ENCODE results near the gene ATP6V1G1. TPM values are rescaled to one million over a fixed set of nuclear protein-coding genes. Genes with fewer than 3 reads are reported as not detected.

The ATP6V1G1 gene
- total RNA-seq, 1 experiment from 2014 or later, result 113 TPM

DNA sequence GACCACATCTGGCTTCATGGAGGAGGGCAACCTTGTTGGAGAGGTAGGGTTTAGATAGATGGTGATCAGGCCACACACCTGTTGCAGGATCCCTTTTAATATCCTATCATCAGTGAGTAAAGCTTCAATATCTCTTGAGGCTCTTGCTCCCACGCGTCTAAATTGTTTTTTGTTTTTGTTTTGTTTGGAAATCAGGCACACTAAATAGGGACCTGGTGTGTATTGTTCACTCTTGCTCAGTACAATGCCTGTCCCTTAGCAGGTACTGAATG is 20.9 kb downstream of the ATP6V1G1 start:
- Histone ChIP-seq H4K20me1 (ENCODE audit: insufficient read depth, low read depth, low read length) (no peaks in the 10 kb centered on the region), H3K4me1 (ENCODE audit: low read length) (peaks cover 28% of the 10 kb centered on the region), H3K9ac (ENCODE audit: low read length) (no peak overlapping the region), H3K79me2 (ENCODE audit: low read length) (peaks cover 20% of the 10 kb centered on the region), H3K27me3 (ENCODE audit: low read length) (no peaks in the 10 kb centered on the region), H3K36me3 (ENCODE audit: insufficient read depth, low read length) (no peaks in the 10 kb centered on the region), H2AFZ (ENCODE audit: low read length) (no peak overlapping the region), H3K9me3 (ENCODE audit: low read length) (no peaks in the 10 kb centered on the region), H3K4me2 (ENCODE audit: low read depth, low read length, poor library complexity, severe bottlenecking) (no peak overlapping the region), H3K4me3 (ENCODE audit: low read length) (no peak overlapping the region), H3K27ac (ENCODE audit: low read length) (no peak overlapping the region), H3K9me2 (replicated peaks; ENCODE audit: insufficient read depth, low read length) (no peaks in the 10 kb centered on the region)
- DNase-seq, result no peak

GRCh38 chr9:114611516-114612271 is 24.1 kb downstream of the ATP6V1G1 start:
- Histone ChIP-seq H3K9ac (ENCODE audit: low read length) (peak overlapping the region; percentile 98), H3K79me2 (ENCODE audit: low read length) (peaks cover 38% of the 10 kb centered on the region), H3K27ac (ENCODE audit: low read length) (peak overlapping the region; percentile 61), H3K4me3 (ENCODE audit: low read length) (peak overlapping the region; percentile 99), H2AFZ (ENCODE audit: low read length) (0 out of 2 replicates have a peak overlapping the region, but pooled peaks have one; percentile 74), H3K4me1 (ENCODE audit: low read length) (peaks cover 44% of the 10 kb centered on the region), H3K27me3 (ENCODE audit: low read length) (no peaks in the 10 kb centered on the region), H3K9me2 (replicated peaks; ENCODE audit: insufficient read depth, low read length) (no peaks in the 10 kb centered on the region), H4K20me1 (ENCODE audit: insufficient read depth, low read depth, low read length) (no peaks in the 10 kb centered on the region), H3K4me2 (ENCODE audit: low read depth, low read length, poor library complexity, severe bottlenecking) (peak overlapping the region; percentile 95), H3K36me3 (ENCODE audit: insufficient read depth, low read length) (no peaks in the 10 kb centered on the region), H3K9me3 (ENCODE audit: low read length) (no peaks in the 10 kb centered on the region)
- peak; percentile 77 for DNase-seq

GRCh38 chr9:114612272-114612923 is 24.8 kb downstream of the ATP6V1G1 start:
- no peak for DNase-seq
- H3K9ac ChIP-seq (ENCODE audit: low read length), result peak overlapping the region; percentile 98
- peak overlapping the region; percentile 95 for H3K4me2 ChIP-seq (ENCODE audit: low read depth, low read length, poor library complexity, severe bottlenecking)
- H3K36me3 ChIP-seq (ENCODE audit: insufficient read depth, low read length), result no peaks in the 10 kb centered on the region
- no peak overlapping the region for H2AFZ ChIP-seq (ENCODE audit: low read length)
- peak overlapping the region; percentile 61 for H3K27ac ChIP-seq (ENCODE audit: low read length)
- H3K79me2 ChIP-seq (ENCODE audit: low read length), result peaks cover 38% of the 10 kb centered on the region
- peak overlapping the region; percentile 99 for H3K4me3 ChIP-seq (ENCODE audit: low read length)
- peaks cover 51% of the 10 kb centered on the region for H3K4me1 ChIP-seq (ENCODE audit: low read length)
- H3K9me3 ChIP-seq (ENCODE audit: low read length), result no peaks in the 10 kb centered on the region
- no peaks in the 10 kb centered on the region for H3K9me2 ChIP-seq (replicated peaks; ENCODE audit: insufficient read depth, low read length)
- H4K20me1 ChIP-seq (ENCODE audit: insufficient read depth, low read depth, low read length), result no peaks in the 10 kb centered on the region
- H3K27me3 ChIP-seq (ENCODE audit: low read length), result no peaks in the 10 kb centered on the region

- Histone ChIP-seq H3K36me3 (ENCODE audit: insufficient read depth, low read length) (0 out of 2 replicates have a peak, but pooled peaks cover 2% of the 10 kb centered on the region), H3K4me2 (ENCODE audit: low read depth, low read length, poor library complexity, severe bottlenecking) (peak overlapping the region; percentile 95), H3K79me2 (ENCODE audit: low read length) (peaks cover 45% of the 10 kb centered on the region), H3K27ac (ENCODE audit: low read length) (peak overlapping the region; percentile 61), H3K4me3 (ENCODE audit: low read length) (peak overlapping the region; percentile 99), H3K9me3 (ENCODE audit: low read length) (no peaks in the 10 kb centered on the region), H4K20me1 (ENCODE audit: insufficient read depth, low read depth, low read length) (no peaks in the 10 kb centered on the region), H3K9me2 (replicated peaks; ENCODE audit: insufficient read depth, low read length) (no peaks in the 10 kb centered on the region), H3K9ac (ENCODE audit: low read length) (peak overlapping the region; percentile 98), H3K4me1 (ENCODE audit: low read length) (peaks cover 55% of the 10 kb centered on the region), H3K27me3 (ENCODE audit: low read length) (no peaks in the 10 kb centered on the region), H2AFZ (ENCODE audit: low read length) (no peak overlapping the region)
- DNase-seq, result no peak
These were observed 25.5 kb downstream of the ATP6V1G1 start for GRCh38 chr9:114613087-114613486.

GRCh38 chr9:114613919-114614318 is 26.4 kb downstream of the ATP6V1G1 start:
- peaks cover 9% of the 10 kb centered on the region; the same call in 1 of the 2 replicates for H3K36me3 ChIP-seq (ENCODE audit: insufficient read depth, low read length)
- H2AFZ ChIP-seq (ENCODE audit: low read length), result no peak overlapping the region
- H3K4me2 ChIP-seq (ENCODE audit: low read depth, low read length, poor library complexity, severe bottlenecking), result peak overlapping the region; percentile 95
- peak overlapping the region; percentile 98; the same call in 1 of the 2 replicates for H3K9ac ChIP-seq (ENCODE audit: low read length)
- H3K27ac ChIP-seq (ENCODE audit: low read length), result peak overlapping the region; percentile 61
- H3K4me3 ChIP-seq (ENCODE audit: low read length), result no peak overlapping the region
- H3K4me1 ChIP-seq (ENCODE audit: low read length), result peaks cover 57% of the 10 kb centered on the region
- no peak for DNase-seq
- H3K27me3 ChIP-seq (ENCODE audit: low read length), result no peaks in the 10 kb centered on the region
- H3K9me2 ChIP-seq (replicated peaks; ENCODE audit: insufficient read depth, low read length), result no peaks in the 10 kb centered on the region
- H3K9me3 ChIP-seq (ENCODE audit: low read length), result no peaks in the 10 kb centered on the region
- H4K20me1 ChIP-seq (ENCODE audit: insufficient read depth, low read depth, low read length), result no peaks in the 10 kb centered on the region
- H3K79me2 ChIP-seq (ENCODE audit: low read length), result peaks cover 53% of the 10 kb centered on the region

DNA sequence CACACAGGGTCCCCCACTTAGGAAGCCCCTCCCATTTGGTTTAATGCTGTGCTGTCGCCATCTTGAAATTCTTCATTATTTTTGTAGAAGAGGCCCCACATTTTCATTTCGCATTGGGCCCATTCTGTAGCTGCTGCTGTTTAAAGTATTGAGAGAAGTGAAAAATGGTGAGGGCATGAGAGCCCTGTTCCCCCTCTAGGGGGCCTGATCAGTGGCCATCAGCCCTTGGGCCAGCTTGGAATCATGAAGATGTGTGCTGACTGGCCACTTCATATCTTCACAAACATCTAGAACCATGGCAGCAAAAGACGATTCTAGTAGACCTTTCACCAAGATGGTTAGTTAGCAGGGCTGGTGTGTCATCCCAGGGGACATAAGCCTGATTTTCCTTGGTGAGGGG is 26.8 kb downstream of the ATP6V1G1 start:
- no peak for DNase-seq
- Histone ChIP-seq H3K27me3 (ENCODE audit: low read length) (no peaks in the 10 kb centered on the region), H3K36me3 (ENCODE audit: insufficient read depth, low read length) (peaks cover 9% of the 10 kb centered on the region; the same call in 1 of the 2 replicates), H3K79me2 (ENCODE audit: low read length) (peaks cover 57% of the 10 kb centered on the region), H3K9ac (ENCODE audit: low read length) (no peak overlapping the region), H3K27ac (ENCODE audit: low read length) (0 out of 2 replicates have a peak overlapping the region, but pooled peaks have one; percentile 61), H2AFZ (ENCODE audit: low read length) (no peak overlapping the region), H3K9me3 (ENCODE audit: low read length) (no peaks in the 10 kb centered on the region), H3K4me1 (ENCODE audit: low read length) (peaks cover 62% of the 10 kb centered on the region), H3K9me2 (replicated peaks; ENCODE audit: insufficient read depth, low read length) (no peaks in the 10 kb centered on the region), H4K20me1 (ENCODE audit: insufficient read depth, low read depth, low read length) (no peaks in the 10 kb centered on the region), H3K4me3 (ENCODE audit: low read length) (no peak overlapping the region), H3K4me2 (ENCODE audit: low read depth, low read length, poor library complexity, severe bottlenecking) (no peak overlapping the region)

DNA sequence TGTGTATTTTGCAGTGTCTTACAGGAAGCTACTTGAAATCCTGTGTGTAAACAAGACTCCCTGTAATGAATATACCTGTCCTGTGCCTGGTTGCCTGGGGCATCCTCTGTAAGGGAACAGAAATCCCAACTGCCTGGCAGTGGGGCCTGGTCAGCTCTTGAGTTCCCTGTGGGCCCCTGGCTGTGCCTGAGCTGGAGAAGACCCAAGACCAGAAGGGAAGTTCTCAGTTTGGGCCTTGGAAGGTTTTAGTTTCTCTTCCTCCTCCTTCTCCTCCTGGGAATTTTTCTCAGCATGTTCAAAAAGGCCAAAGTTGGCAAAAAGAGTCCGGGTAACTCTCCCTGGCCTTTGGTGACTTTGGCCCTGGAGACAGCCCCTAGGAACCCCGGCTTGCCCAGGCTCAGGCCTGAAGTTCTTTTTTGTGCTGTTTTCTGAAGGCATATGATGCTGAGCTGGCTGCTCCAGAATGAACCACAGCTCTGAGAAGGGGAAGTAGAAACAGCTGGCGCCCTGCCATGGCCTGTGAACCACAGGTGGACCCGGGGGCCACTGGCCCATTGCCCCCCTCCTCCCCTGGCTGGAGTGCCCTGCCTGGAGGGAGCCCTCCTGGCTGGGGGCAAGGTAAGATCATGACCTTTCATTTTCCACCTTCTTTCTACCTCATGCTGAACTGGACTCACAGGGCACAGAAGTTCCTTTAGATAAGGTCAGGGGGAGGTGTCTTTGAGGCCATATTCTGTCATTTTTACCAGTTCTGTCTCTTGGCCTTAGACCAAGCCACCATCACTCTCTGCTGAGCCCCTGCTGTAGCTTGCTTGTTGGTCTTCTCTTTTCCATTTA is 29.3 kb downstream of the ATP6V1G1 start:
- H3K4me2 ChIP-seq (ENCODE audit: low read depth, low read length, poor library complexity, severe bottlenecking), result peak overlapping the region; percentile 64
- no peaks in the 10 kb centered on the region for H4K20me1 ChIP-seq (ENCODE audit: insufficient read depth, low read depth, low read length)
- no peak overlapping the region for H2AFZ ChIP-seq (ENCODE audit: low read length)
- peak overlapping the region; percentile 34 for H3K4me3 ChIP-seq (ENCODE audit: low read length)
- peak overlapping the region; percentile 94 for H3K27ac ChIP-seq (ENCODE audit: low read length)
- peak overlapping the region; percentile 60 for H3K9ac ChIP-seq (ENCODE audit: low read length)
- H3K27me3 ChIP-seq (ENCODE audit: low read length), result no peaks in the 10 kb centered on the region
- DNase-seq, result peak; percentile 87
- H3K36me3 ChIP-seq (ENCODE audit: insufficient read depth, low read length), result peaks cover 10% of the 10 kb centered on the region
- peaks cover 60% of the 10 kb centered on the region for H3K79me2 ChIP-seq (ENCODE audit: low read length)
- peaks cover 53% of the 10 kb centered on the region for H3K4me1 ChIP-seq (ENCODE audit: low read length)
- no peaks in the 10 kb centered on the region for H3K9me2 ChIP-seq (replicated peaks; ENCODE audit: insufficient read depth, low read length)
- H3K9me3 ChIP-seq (ENCODE audit: low read length), result no peaks in the 10 kb centered on the region
